Thoracic aorta (tissue), 2 donors: ENCODE data around the gene PSD2. TPM values are rescaled to one million over a fixed set of nuclear protein-coding genes. Genes with fewer than 3 reads are reported as not detected.
A peak's percentile ranks its signal among the peaks of the same experiment; 100 is the strongest.

ENCODE experiments used
- ATAC-seq: fragments of 150-250 bp; one replicate; pipeline ENCODE4 v1.8.0; 2017; ENCODE audit warnings: low read depth; ENCODE audit not compliant: insufficient number of reproducible peaks, low FRiP score
- DNase-seq: peaks from one replicate; pipeline ENCODE4 v3.0.0-alpha.2; 2020; ENCODE audit warnings: low spot score
- H3K27ac ChIP-seq, 2 donors: fragments of 200-600 bp; sonication (generic); 1 replicate in 1 of 2; 2 replicates in 1 of 2; pipeline ENCODE4 v1.5.1; 2016; ENCODE audit warnings: mild to moderate bottlenecking in 2 of 2, moderate library complexity in 2 of 2
- H3K27me3 ChIP-seq: fragments of 200-600 bp; sonication (generic); replicated peaks from 2 replicates; pipeline ENCODE4 v1.6.0; 2016; ENCODE audit warnings: mild to moderate bottlenecking; ENCODE audit not compliant: insufficient read depth
- H3K36me3 ChIP-seq: fragments of 200-600 bp; sonication (generic); one replicate; pipeline ENCODE4 v1.5.1; 2016
- H3K4me1 ChIP-seq, 2 donors: fragments of 200-600 bp; sonication (generic); 1 replicate in 1 of 2; 2 replicates in 1 of 2; pipeline versions ENCODE4 v1.5.1 to v1.6.0; 2016; ENCODE audit warnings: low read depth in 2 of 2, mild to moderate bottlenecking in 1 of 2; ENCODE audit not compliant: control insufficient read depth in 1 of 2
- H3K4me3 ChIP-seq: fragments of 200-600 bp; sonication (generic); 2 replicates; pipeline ENCODE4 v1.5.1; 2016; ENCODE audit warnings: mild to moderate bottlenecking
- H3K9me3 ChIP-seq: fragments of 200-600 bp; sonication (generic); 2 replicates; pipeline ENCODE4 v1.5.1; 2016
- CTCF ChIP-seq: fragments of 200-600 bp; sonication (generic); IDR thresholded peaks from one replicate; pipeline ENCODE4 v1.5.1; 2019; ENCODE audit warnings: antibody characterized with exemption
- total RNA-seq, 2 donors: library from RNA; depleted of rRNA; stranded (reverse); fragments of >200 nt; gene quantifications; one replicate each; pipeline versions ENCODE4 v1.1.0 to v1.2.3, GENCODE V29; 2016

Gene PSD2
- total RNA-seq, 2 donors from 2014 or later: 0.14 to 0.41 TPM

GRCh38 chr5:139776861-139777260 is 18.7 kb upstream of the PSD2 start:
- Histone ChIP-seq H3K27me3 (no peaks in the 10 kb centered on the region), H3K27ac (no peak overlapping the region), H3K9me3 (no peaks in the 10 kb centered on the region), H3K36me3 (no peaks in the 10 kb centered on the region), H3K4me3 (no peak overlapping the region), H3K4me1 (no peaks in the 10 kb centered on the region)
- no peak for TF ChIP-seq CTCF
- ATAC-seq (no peak), DNase-seq (no peak)

- Histone ChIP-seq H3K9me3 (no peaks in the 10 kb centered on the region), H3K36me3 (no peaks in the 10 kb centered on the region), H3K27ac (no peak overlapping the region), H3K4me3 (no peak overlapping the region), H3K27me3 (no peaks in the 10 kb centered on the region), H3K4me1 (peaks cover 2 to 3% of the 10 kb centered on the region in 2 donors)
- no peak for TF ChIP-seq CTCF
- DNase-seq (no peak), ATAC-seq (no peak)
Observed at GRCh38 chr5:139783436-139783965, 12.1 kb upstream of the PSD2 start.

- Histone ChIP-seq H3K4me1 (peaks cover 4 to 8% of the 10 kb centered on the region in 2 donors), H3K9me3 (no peaks in the 10 kb centered on the region), H3K4me3 (no peak overlapping the region), H3K27me3 (no peaks in the 10 kb centered on the region), H3K27ac (no peak overlapping the region), H3K36me3 (no peaks in the 10 kb centered on the region)
- no peak for TF ChIP-seq CTCF
- ATAC-seq (no peak), DNase-seq (no peak)
Observed at GRCh38 chr5:139784488-139784887, 11.1 kb upstream of the PSD2 start.

- Histone ChIP-seq H3K4me3 (peak overlapping the region; percentile 94), H3K27ac (no peak overlapping the region), H3K36me3 (no peaks in the 10 kb centered on the region), H3K27me3 (no peaks in the 10 kb centered on the region), H3K9me3 (no peaks in the 10 kb centered on the region), H3K4me1 (peaks cover 4 to 8% of the 10 kb centered on the region in 2 donors)
- ATAC-seq (no peak), DNase-seq (no peak)
- TF ChIP-seq CTCF: no peak
Observed at GRCh38 chr5:139787257-139787567, 8.4 kb upstream of the PSD2 start.

GRCh38 chr5:139787568-139788293 is 7.9 kb upstream of the PSD2 start:
- DNase-seq (peak; percentile 70), ATAC-seq (peak; percentile 90)
- Histone ChIP-seq H3K36me3 (no peaks in the 10 kb centered on the region), H3K9me3 (no peaks in the 10 kb centered on the region), H3K4me3 (peak overlapping the region; percentile 94), H3K27ac (peak overlapping the region; percentile 85 to 95), H3K4me1 (peaks cover 4 to 8% of the 10 kb centered on the region in 2 donors), H3K27me3 (no peaks in the 10 kb centered on the region)
- peak; percentile 96 for TF ChIP-seq CTCF
